Colonic mucosa (tissue), 4 donors: ENCODE results near the gene KANSL3. TPM values are rescaled to one million over a fixed set of nuclear protein-coding genes. Genes with fewer than 3 reads are reported as not detected.
"Not testable (repeated sequence)": the region's sequence is repeated elsewhere in the genome, so short reads cannot be mapped to it uniquely, and the experiment has no call there.

Experiments
- DNase-seq: peaks from one replicate; pipeline ENCODE4 v3.0.0-alpha.2; 2020
- H3K27ac ChIP-seq: fragments of 200-600 bp; one replicate; pipeline ENCODE4 v1.8.0; 2021
- H3K27me3 ChIP-seq: fragments of 200-600 bp; one replicate; pipeline ENCODE4 v1.8.0; 2021
- H3K36me3 ChIP-seq: fragments of 200-600 bp; one replicate; pipeline ENCODE4 v1.8.0; 2021
- H3K4me1 ChIP-seq: fragments of 200-600 bp; one replicate; pipeline ENCODE4 v1.8.0; 2021; ENCODE audit warnings: mild to moderate bottlenecking
- H3K4me3 ChIP-seq: fragments of 200-600 bp; one replicate; pipeline ENCODE4 v1.8.0; 2021
- H3K9ac ChIP-seq, 2 donors: one replicate each; pipeline ENCODE4 v1.7.0; 2013; ENCODE audit warnings: control low read depth in 2 of 2, low read depth in 2 of 2, low read length in 2 of 2
- H3K9me3 ChIP-seq: fragments of 200-600 bp; one replicate; pipeline ENCODE4 v1.8.0; 2021
- intact Hi-C: fragments of 100-400 bp; cut with DNase I; formaldehyde crosslinking; loops from one replicate; pipeline ENCODE4 v1.14.1; 2022
- total RNA-seq, 2 donors: library from RNA; stranded (reverse); fragmentation: NEBNext Ultra II Directional in 1 of 2; extraction: Animal tissue kit (Norgen Biotek cat#: 25700) in 1 of 2; gene quantifications; one replicate each; pipeline ENCODE4 v1.2.1, GENCODE V29; 2021
- TF ChIP-seq, protein P1 (sequence below): fragments of 200-600 bp; IDR thresholded peaks from one replicate; pipeline ENCODE4 v1.8.0; 2022; ENCODE audit warnings: antibody characterized with exemption, mild to moderate bottlenecking
- donor health status: healthy.
- donor health status: DM: no; HTN: no; CAD: no.
- donor health status: DM: no; HTN: no; CAD: no.

KANSL3 gene
- total RNA-seq, 2 donors from 2014 or later, result 33.6 to 36.5 TPM

DNA sequence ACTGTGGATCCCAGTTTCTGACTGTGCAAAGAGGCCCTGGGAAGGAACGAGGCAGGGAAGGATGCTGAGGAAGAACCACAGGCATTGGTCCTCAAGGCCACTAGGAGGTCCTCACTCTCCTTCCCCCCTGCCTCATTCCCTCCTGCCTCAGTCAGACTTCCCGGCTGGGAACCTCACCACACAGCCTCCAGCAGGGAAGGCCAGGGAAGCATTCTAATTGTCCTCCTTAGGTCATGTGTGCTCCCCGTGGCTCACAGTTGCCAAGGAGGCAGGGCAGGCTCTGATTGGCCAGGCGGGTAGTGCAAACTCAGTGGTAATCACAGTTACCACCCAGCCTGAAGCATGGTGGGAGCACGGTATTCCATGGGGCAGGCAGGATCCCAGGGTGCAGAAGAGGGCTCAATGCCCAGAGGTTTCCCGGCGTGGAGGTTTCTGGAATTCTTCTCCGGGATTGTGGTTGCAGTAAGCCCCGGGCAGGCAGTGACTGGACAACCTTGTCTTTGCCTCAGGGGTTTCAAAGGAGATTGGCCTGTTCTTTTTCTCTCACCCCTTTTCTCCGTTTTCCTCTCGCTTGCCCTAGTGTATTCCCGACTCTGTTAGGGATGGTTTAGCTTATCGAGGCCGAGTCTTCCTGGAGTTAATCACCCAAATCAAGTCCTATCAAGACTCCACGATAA is 31.6 kb upstream of the KANSL3 start:
- Histone ChIP-seq H3K9ac (no peak overlapping the region), H3K27ac (no peak overlapping the region), H3K4me1 (no peaks in the 10 kb centered on the region), H3K36me3 (no peaks in the 10 kb centered on the region), H3K27me3 (no peaks in the 10 kb centered on the region), H3K4me3 (no peak overlapping the region), H3K9me3 (no peaks in the 10 kb centered on the region)
- no peak for DNase-seq
- TF ChIP-seq, protein P1, sequence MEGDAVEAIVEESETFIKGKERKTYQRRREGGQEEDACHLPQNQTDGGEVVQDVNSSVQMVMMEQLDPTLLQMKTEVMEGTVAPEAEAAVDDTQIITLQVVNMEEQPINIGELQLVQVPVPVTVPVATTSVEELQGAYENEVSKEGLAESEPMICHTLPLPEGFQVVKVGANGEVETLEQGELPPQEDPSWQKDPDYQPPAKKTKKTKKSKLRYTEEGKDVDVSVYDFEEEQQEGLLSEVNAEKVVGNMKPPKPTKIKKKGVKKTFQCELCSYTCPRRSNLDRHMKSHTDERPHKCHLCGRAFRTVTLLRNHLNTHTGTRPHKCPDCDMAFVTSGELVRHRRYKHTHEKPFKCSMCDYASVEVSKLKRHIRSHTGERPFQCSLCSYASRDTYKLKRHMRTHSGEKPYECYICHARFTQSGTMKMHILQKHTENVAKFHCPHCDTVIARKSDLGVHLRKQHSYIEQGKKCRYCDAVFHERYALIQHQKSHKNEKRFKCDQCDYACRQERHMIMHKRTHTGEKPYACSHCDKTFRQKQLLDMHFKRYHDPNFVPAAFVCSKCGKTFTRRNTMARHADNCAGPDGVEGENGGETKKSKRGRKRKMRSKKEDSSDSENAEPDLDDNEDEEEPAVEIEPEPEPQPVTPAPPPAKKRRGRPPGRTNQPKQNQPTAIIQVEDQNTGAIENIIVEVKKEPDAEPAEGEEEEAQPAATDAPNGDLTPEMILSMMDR, result no peak
- intact Hi-C loops, result no loop called here

DNA sequence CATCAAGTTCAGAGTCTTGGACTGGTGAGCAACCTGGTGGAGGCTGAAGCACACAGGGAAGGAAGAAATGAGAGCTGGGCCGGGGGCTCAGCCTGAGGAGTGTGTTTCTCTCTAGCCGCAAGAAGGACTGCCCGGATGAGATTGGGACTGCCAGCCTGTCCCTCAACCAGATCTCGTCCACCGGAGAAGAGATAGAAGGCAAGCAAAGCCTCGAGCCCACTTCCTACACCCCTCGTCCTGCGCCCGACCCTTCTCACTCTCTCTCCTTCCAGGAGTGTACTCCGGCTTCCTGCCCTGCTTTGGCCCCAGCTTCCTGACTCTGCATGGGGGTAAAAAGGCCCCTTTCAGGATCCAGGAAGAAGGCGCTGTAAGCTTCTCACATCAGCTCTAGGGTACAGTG is 30.7 kb upstream of the KANSL3 start:
- Histone ChIP-seq H3K9me3 (no peaks in the 10 kb centered on the region), H3K4me1 (no peaks in the 10 kb centered on the region), H3K4me3 (no peak overlapping the region), H3K27me3 (no peaks in the 10 kb centered on the region), H3K27ac (no peak overlapping the region), H3K36me3 (no peaks in the 10 kb centered on the region), H3K9ac (no peak overlapping the region)
- TF ChIP-seq, protein P1, result no peak
- no peak for DNase-seq
- intact Hi-C loops, result no loop called here

DNA sequence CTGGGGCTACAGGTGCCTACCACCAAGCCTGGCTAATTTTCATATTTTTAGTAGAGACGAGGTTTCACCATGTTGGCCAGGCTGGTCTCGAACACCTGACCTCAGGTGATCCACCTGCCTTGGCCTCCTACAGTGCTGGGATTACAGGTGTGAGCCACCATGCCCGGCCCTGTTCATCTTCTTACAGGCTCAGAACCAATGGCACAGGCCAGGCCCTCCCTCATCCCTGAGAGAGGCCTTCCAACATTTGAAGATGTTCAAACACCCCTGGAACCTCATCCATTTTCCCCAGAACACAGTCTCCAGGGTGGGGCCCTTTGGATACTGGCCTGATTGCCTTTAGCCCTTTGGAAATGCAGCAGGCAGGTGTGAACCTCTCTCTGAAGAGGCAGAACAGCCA is 27.6 kb upstream of the KANSL3 start:
- H3K27ac ChIP-seq, H3K9me3 ChIP-seq, H3K27me3 ChIP-seq, H3K4me3 ChIP-seq, intact Hi-C loops, H3K36me3 ChIP-seq, DNase-seq, H3K4me1 ChIP-seq, H3K9ac ChIP-seq: not testable (repeated sequence)

DNA sequence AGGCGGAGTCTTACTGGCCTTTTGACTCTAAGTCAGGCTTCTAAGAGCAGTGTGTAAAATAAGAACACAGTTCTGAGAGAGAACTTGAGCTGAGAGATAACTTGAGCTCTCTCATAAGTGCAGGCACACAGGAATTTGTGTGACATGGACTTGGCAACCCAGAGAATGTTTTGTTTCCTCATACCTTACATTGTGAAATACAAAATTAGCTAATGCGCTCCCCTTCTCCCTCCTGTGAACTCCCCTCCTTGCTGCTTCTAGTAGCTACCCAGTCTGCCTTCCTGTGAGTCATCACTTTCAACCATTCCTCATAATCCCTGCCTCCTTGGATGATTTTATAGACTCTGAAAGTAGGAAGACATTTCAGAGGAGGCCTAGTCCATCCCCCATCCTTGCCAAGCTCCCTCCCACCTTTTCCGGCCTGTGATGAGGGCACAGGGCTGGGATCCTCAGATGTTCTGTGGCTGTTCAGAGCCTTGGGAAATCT is 27.0 kb upstream of the KANSL3 start:
- Histone ChIP-seq H3K27ac (no peak overlapping the region), H3K9ac (no peak overlapping the region), H3K36me3 (no peaks in the 10 kb centered on the region), H3K9me3 (no peaks in the 10 kb centered on the region), H3K4me1 (no peaks in the 10 kb centered on the region), H3K4me3 (no peak overlapping the region), H3K27me3 (no peaks in the 10 kb centered on the region)
- TF ChIP-seq, protein P1, result no peak
- intact Hi-C loops, result no loop called here
- DNase-seq, result no peak

DNA sequence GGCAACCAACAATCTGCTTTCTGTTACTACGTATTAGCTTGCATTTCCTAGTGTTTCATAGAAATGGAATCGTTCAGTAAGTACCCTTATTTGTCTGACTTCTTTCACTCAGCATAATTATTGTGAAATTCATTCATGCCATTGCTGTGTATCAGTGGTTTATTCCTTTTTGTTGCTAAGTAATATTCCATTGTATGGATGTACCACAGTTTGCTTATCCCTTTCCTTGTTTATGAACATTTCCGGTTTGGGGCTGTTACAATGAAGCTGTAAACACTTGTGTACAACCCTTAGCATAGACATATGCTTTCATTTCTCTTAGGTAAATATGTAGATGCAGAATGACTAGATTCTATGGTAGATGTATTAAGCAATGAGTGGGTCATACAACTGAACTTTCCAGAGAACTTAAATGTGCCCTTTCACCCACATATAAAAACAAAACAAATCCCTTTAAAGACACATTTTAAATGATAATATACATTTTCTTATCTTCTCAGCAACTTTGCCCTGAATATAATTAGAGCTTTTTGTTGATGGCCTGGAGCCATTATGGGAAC is 26.3 kb upstream of the KANSL3 start:
- intact Hi-C loops, result no loop called here
- TF ChIP-seq, protein P1, result no peak
- Histone ChIP-seq H3K4me3 (no peak overlapping the region), H3K9ac (no peak overlapping the region), H3K4me1 (no peaks in the 10 kb centered on the region), H3K27me3 (no peaks in the 10 kb centered on the region), H3K9me3 (no peaks in the 10 kb centered on the region), H3K36me3 (no peaks in the 10 kb centered on the region), H3K27ac (no peak overlapping the region)
- no peak for DNase-seq

DNA sequence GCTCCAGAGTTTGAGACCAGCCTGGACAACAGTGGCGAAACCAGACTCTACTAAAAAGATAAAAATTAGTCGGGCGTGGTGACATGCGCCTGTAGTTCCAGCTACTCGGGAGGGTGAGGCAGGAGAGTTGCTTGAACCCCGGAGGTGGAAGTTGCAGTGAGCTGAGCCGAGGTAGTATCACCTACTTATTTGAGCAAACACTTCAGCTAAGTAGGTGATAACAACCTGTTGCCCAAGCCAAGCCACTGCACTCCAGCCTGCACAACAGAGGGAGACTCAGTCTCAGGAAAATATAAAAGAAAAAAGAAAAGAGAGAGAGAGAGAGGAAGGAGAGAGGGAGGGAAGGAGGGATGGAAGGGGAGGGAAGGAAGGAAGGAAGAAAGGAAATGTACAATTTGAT is 25.7 kb upstream of the KANSL3 start:
- H3K9me3 ChIP-seq, result no peaks in the 10 kb centered on the region
- intact Hi-C loops, result no loop called here
- H3K27me3 ChIP-seq, result no peaks in the 10 kb centered on the region
- no peak for DNase-seq
- H3K9ac ChIP-seq, result no peak overlapping the region
- no peaks in the 10 kb centered on the region for H3K36me3 ChIP-seq
- TF ChIP-seq, protein P1, result no peak
- H3K4me1 ChIP-seq, result no peaks in the 10 kb centered on the region
- H3K4me3 ChIP-seq, result no peak overlapping the region
- H3K27ac ChIP-seq, result no peak overlapping the region
